OCI-LY3 (cell line): Measurements from ENCODE around the gene TTC24.

Experiments
- H2AFZ ChIP-seq: fragments of 200-600, 300-600 bp; shearing (Covaris generic); 2 replicates; pipeline ENCODE4 v1.6.0; 2014; ENCODE audit warnings: antibody characterized with exemption, low read depth, low read length
- H3K27ac ChIP-seq: fragments of 200-600, 300-600 bp; sonication (generic); 2 replicates; pipeline ENCODE4 v1.5.1; 2014; ENCODE audit warnings: mild to moderate bottlenecking, low read length, moderate library complexity, mixed read lengths
- H3K27me3 ChIP-seq: fragments of 200-600, 300-600 bp; sonication (generic); 2 replicates; pipeline ENCODE4 v1.6.1; 2014; ENCODE audit warnings: low read depth, low read length, mixed read lengths
- H3K36me3 ChIP-seq: fragments of 200-600, 300-600 bp; sonication (generic); replicated peaks from 2 replicates; pipeline ENCODE3; 2014; ENCODE audit warnings: low read depth, low read length, mixed read lengths
- H3K4me1 ChIP-seq: fragments of 300-600, 200-600 bp; sonication (generic); 2 replicates; pipeline ENCODE4 v1.6.1; 2014; ENCODE audit warnings: low read length, mixed read lengths
- H3K4me2 ChIP-seq: fragments of 200-600, 300-600 bp; sonication (generic); 2 replicates; pipeline ENCODE4 v1.6.1; 2014; ENCODE audit warnings: low read length, mixed read lengths
- H3K4me3 ChIP-seq: fragments of 300-600, 200-600 bp; sonication (generic); 2 replicates; pipeline ENCODE4 v1.5.1; 2014; ENCODE audit warnings: antibody characterized with exemption, mild to moderate bottlenecking, low read length, moderate library complexity
- H3K79me2 ChIP-seq: fragments of 300-600, 200-600 bp; shearing (Covaris generic); 2 replicates; pipeline ENCODE4 v1.6.1; 2014; ENCODE audit warnings: mild to moderate bottlenecking, low read length, mixed read lengths
- H3K9ac ChIP-seq: fragments of 300-600, 200-600 bp; shearing (Covaris generic); 2 replicates; pipeline ENCODE4 v1.6.0; 2014; ENCODE audit warnings: mild to moderate bottlenecking, low read length, moderate library complexity
- H3K9me3 ChIP-seq: fragments of 200-600, 300-600 bp; shearing (Covaris generic); 2 replicates; pipeline ENCODE4 v1.6.1; 2014; ENCODE audit warnings: low read length, mixed read lengths; ENCODE audit not compliant: insufficient read depth
- H4K20me1 ChIP-seq: fragments of 200-600, 300-600 bp; sonication (generic); 2 replicates; pipeline ENCODE4 v1.6.1; 2016; ENCODE audit warnings: low read length, mixed read lengths; ENCODE audit not compliant: insufficient read depth
- CTCF ChIP-seq: fragments of 200-600, 300-600 bp; sonication (generic); IDR thresholded peaks from 2 replicates; pipeline ENCODE4 v1.5.1; 2014; ENCODE audit warnings: antibody characterized with exemption, low read length, low read depth
- EZH2phosphoT487 ChIP-seq: fragments of 200-600 bp; shearing (Covaris generic); IDR thresholded peaks from 2 replicates; pipeline ENCODE4 v1.6.1; 2018; ENCODE audit warnings: antibody characterized with exemption, mixed run types, low read depth

The TTC24 gene

GRCh38 chr1:156632355-156632754 is 52.8 kb downstream of the TTC24 start:
- H2AFZ ChIP-seq = no peak overlapping the region
- no peak overlapping the region for H3K9ac ChIP-seq
- H3K4me1 ChIP-seq = no peaks in the 10 kb centered on the region
- no peaks in the 10 kb centered on the region for H3K9me3 ChIP-seq
- no peak for TF ChIP-seq EZH2phosphoT487
- no peak for TF ChIP-seq CTCF
- H3K79me2 ChIP-seq = no peaks in the 10 kb centered on the region
- H3K27me3 ChIP-seq = peaks cover 34% of the 10 kb centered on the region
- no peaks in the 10 kb centered on the region for H3K36me3 ChIP-seq
- no peaks in the 10 kb centered on the region for H4K20me1 ChIP-seq
- H3K4me3 ChIP-seq = no peak overlapping the region
- no peak overlapping the region for H3K4me2 ChIP-seq
- no peak overlapping the region for H3K27ac ChIP-seq
